GM21723 (cell line): ENCODE data around the gene ETS1.

Experiments
- ATAC-seq: cut with Tn5 transposase; IDR thresholded peaks from one replicate; pipeline ENCODE4 v1.9.1; 2021; ENCODE audit warnings: mild to moderate bottlenecking, moderate library complexity; ENCODE audit not compliant: unreplicated experiment

The ETS1 gene

GRCh38 chr11:128521682-128522054 lies 65.7 kb downstream of the ETS1 start:
- no peak for ATAC-seq

- no peak for ATAC-seq
Observed at GRCh38 chr11:128520888-128521681, 66.3 kb downstream of the ETS1 start.

GRCh38 chr11:128520206-128520887 lies 67.0 kb downstream of the ETS1 start:
- no peak for ATAC-seq

GRCh38 chr11:128519338-128519737 lies 68.0 kb downstream of the ETS1 start:
- no peak for ATAC-seq

- no peak for ATAC-seq
Observed at GRCh38 chr11:128518493-128519207, 68.7 kb downstream of the ETS1 start.

GRCh38 chr11:128517451-128518230 lies 69.7 kb downstream of the ETS1 start:
- no peak for ATAC-seq

GRCh38 chr11:128516886-128517285 lies 70.5 kb downstream of the ETS1 start:
- ATAC-seq = no peak

- ATAC-seq = no peak
Observed at GRCh38 chr11:128515826-128516778, 71.3 kb downstream of the ETS1 start.

GRCh38 chr11:128515086-128515485 lies 72.3 kb downstream of the ETS1 start:
- ATAC-seq = no peak

- ATAC-seq = no peak
Observed at GRCh38 chr11:128513915-128514681, 73.3 kb downstream of the ETS1 start.

GRCh38 chr11:128512474-128512996 lies 74.8 kb downstream of the ETS1 start:
- no peak for ATAC-seq

- ATAC-seq = no peak
Observed at GRCh38 chr11:128511712-128512111, 75.6 kb downstream of the ETS1 start.

GRCh38 chr11:128509621-128510389 lies 77.6 kb downstream of the ETS1 start:
- no peak for ATAC-seq

- ATAC-seq = no peak
Observed at GRCh38 chr11:128508770-128509510, 78.4 kb downstream of the ETS1 start.

GRCh38 chr11:128507936-128508335 lies 79.4 kb downstream of the ETS1 start:
- ATAC-seq = no peak

- no peak for ATAC-seq
Observed at GRCh38 chr11:128506999-128507611, 80.3 kb downstream of the ETS1 start.

- ATAC-seq = no peak
Observed at GRCh38 chr11:128506356-128506755, 81.0 kb downstream of the ETS1 start.
